ENCODE results near the gene PLEKHH2.

DNA sequence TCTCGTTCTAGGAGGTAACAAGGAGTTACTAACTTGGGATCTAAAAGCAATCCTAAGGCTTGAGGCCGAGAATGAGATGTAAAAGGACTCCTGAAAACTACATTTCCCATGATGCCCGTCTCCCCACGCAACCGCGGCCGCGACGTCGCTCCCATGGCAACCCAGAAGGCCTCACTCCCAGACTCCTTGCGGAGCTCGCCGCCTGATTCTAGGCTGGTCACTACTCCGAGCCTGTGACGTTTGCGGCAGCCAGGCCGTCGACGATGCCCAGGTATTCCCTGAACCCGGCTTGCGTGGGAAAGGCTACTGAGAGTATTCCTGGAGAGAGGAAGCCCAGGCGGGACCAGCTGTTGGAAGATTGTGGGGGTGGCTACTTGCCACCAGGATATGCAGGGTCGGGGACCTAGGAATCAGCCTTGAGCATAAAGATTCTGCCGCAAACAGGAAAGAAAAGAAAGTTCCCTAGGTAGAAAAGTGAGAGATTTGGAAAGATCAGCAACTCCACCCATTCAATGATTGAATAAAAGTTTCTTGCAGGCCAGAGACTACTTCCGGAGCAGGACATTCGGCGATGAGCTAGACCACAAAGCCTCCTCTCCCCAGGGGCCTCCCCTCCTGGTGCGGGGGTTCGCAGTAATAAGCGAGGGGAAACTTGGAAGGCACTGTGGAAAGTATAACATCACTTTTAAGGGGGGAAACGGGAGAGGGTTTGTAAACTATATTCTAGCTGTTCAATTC lies 137.0 kb downstream of the PLEKHH2 start, which contains the start of gene DYNC2LI1:
- TF ChIP-seq, protein P1, sequence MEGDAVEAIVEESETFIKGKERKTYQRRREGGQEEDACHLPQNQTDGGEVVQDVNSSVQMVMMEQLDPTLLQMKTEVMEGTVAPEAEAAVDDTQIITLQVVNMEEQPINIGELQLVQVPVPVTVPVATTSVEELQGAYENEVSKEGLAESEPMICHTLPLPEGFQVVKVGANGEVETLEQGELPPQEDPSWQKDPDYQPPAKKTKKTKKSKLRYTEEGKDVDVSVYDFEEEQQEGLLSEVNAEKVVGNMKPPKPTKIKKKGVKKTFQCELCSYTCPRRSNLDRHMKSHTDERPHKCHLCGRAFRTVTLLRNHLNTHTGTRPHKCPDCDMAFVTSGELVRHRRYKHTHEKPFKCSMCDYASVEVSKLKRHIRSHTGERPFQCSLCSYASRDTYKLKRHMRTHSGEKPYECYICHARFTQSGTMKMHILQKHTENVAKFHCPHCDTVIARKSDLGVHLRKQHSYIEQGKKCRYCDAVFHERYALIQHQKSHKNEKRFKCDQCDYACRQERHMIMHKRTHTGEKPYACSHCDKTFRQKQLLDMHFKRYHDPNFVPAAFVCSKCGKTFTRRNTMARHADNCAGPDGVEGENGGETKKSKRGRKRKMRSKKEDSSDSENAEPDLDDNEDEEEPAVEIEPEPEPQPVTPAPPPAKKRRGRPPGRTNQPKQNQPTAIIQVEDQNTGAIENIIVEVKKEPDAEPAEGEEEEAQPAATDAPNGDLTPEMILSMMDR (IDR thresholded peaks at IDR 0.05) = no peak
- TF ChIP-seq POLR2AphosphoS5 (IDR thresholded peaks at IDR 0.05; ENCODE audit: insufficient read depth in 1 of 2, low read depth in 1 of 2) = peak; percentile 83 to 90
- TF ChIP-seq POLR2A (IDR thresholded peaks at IDR 0.05) = peak in 1 of 2 donors; percentile 14
